GM12874 (cell line): ENCODE data around the gene SULT1C2.

Source experiments
- CTCF ChIP-seq: IDR thresholded peaks from 2 replicates; pipeline ENCODE4 v1.5.1; 2011; ENCODE audit warnings: low read depth, mild to moderate bottlenecking, control low read depth, low read length, moderate library complexity; ENCODE audit not compliant: insufficient read depth

The SULT1C2 gene

GRCh38 chr2:108354136-108354535, 65.4 kb downstream of the SULT1C2 start:
- no peak for TF ChIP-seq CTCF

GRCh38 chr2:108355906-108356734, 67.4 kb downstream of the SULT1C2 start:
- TF ChIP-seq CTCF = no peak
